CD8-positive, alpha-beta memory T cell (primary cell): ENCODE results near the gene LCA5L. TPM values are rescaled to one million over a fixed set of nuclear protein-coding genes. Genes with fewer than 3 reads are reported as not detected.

Source experiments
- CTCF ChIA-PET: fragments of 350-600 bp; sonication (Branson Sonifier 250); formaldehyde crosslinking; loops from one replicate; lab custom pipeline; 2021; ENCODE audit warnings: antibody characterized with exemption; lab: Charles Lee
- POLR2A ChIA-PET: fragments of 350-600 bp; sonication (Branson Sonifier 250); formaldehyde crosslinking; loops from one replicate; lab custom pipeline; 2021; ENCODE audit warnings: antibody characterized with exemption; lab: Charles Lee
- DNase-seq, 5 donors: peaks; one replicate each; pipeline versions ENCODE4 v3.0.0 to v3.0.0-alpha.2; 2020 to 2022; ENCODE audit warnings: mixed read lengths in 1 of 5
- H3K27ac ChIP-seq: one replicate; pipeline ENCODE4 v1.7.0; 2013; ENCODE audit warnings: low read depth, mild to moderate bottlenecking, low read length, moderate library complexity
- H3K27me3 ChIP-seq: 2 replicates; pipeline ENCODE4 v1.7.0; 2013; ENCODE audit warnings: low read length, mild to moderate bottlenecking; ENCODE audit not compliant: insufficient read depth, poor library complexity, severe bottlenecking
- H3K36me3 ChIP-seq: 2 replicates; pipeline ENCODE4 v1.7.0; 2013; ENCODE audit warnings: mild to moderate bottlenecking, low read length, moderate library complexity; ENCODE audit not compliant: insufficient read depth
- H3K4me1 ChIP-seq: 2 replicates; pipeline ENCODE4 v1.7.0; 2013; ENCODE audit warnings: mild to moderate bottlenecking, low read length, moderate library complexity; ENCODE audit not compliant: insufficient read depth
- H3K4me3 ChIP-seq: 2 replicates; pipeline ENCODE4 v1.7.0; 2013; ENCODE audit warnings: mild to moderate bottlenecking, low read length
- H3K9me3 ChIP-seq: 2 replicates; pipeline ENCODE4 v1.7.0; 2013; ENCODE audit warnings: mild to moderate bottlenecking, low read length
- H3K27ac Mint-ChIP-seq, 8 donors: one replicate each; pipeline ENCODE4 v1.8.0; 2020 to 2021; ENCODE audit warnings: mixed read lengths in 8 of 8, mild to moderate bottlenecking in 6 of 8, inconsistent platforms in 3 of 8, moderate library complexity in 3 of 8
- H3K27me3 Mint-ChIP-seq, 2 donors: one replicate each; pipeline ENCODE4 v1.8.0; 2020 to 2021; ENCODE audit warnings: mixed read lengths in 2 of 2, mild to moderate bottlenecking in 1 of 2, moderate library complexity in 1 of 2
- H3K36me3 Mint-ChIP-seq, 3 donors: one replicate each; pipeline ENCODE4 v1.8.0; 2020 to 2021; ENCODE audit warnings: mixed read lengths in 3 of 3, inconsistent platforms in 1 of 3, mild to moderate bottlenecking in 1 of 3
- H3K4me1 Mint-ChIP-seq, 3 donors: one replicate each; pipeline ENCODE4 v1.8.0; 2020 to 2021; ENCODE audit warnings: mixed read lengths in 3 of 3, inconsistent platforms in 1 of 3, mild to moderate bottlenecking in 1 of 3
- H3K4me3 Mint-ChIP-seq, 7 donors: one replicate each; pipeline ENCODE4 v1.8.0; 2020 to 2021; ENCODE audit warnings: mixed read lengths in 7 of 7, mild to moderate bottlenecking in 6 of 7, moderate library complexity in 4 of 7, inconsistent platforms in 2 of 7
- H3K9me3 Mint-ChIP-seq, 5 donors: one replicate each; pipeline ENCODE4 v1.8.0; 2020 to 2022; ENCODE audit warnings: mixed read lengths in 5 of 5, mild to moderate bottlenecking in 3 of 5, moderate library complexity in 2 of 5, inconsistent platforms in 1 of 5
- polyA plus RNA-seq: library from polyadenylated mRNA; unstranded; fragments of 300-500 nt; fragmentation: Illumina TruSeq; gene quantifications from one replicate; pipeline ENCODE4 v1.2.3, GENCODE V29; 2021
- total RNA-seq, 2 experiments: library from RNA; stranded (reverse); gene quantifications; one replicate each; pipeline ENCODE4 v1.2.3, GENCODE V29; 2021

The LCA5L gene
- total RNA-seq (under 1 TPM; 0.13 to 0.33 TPM), polyA plus RNA-seq (0.25 TPM)

DNA sequence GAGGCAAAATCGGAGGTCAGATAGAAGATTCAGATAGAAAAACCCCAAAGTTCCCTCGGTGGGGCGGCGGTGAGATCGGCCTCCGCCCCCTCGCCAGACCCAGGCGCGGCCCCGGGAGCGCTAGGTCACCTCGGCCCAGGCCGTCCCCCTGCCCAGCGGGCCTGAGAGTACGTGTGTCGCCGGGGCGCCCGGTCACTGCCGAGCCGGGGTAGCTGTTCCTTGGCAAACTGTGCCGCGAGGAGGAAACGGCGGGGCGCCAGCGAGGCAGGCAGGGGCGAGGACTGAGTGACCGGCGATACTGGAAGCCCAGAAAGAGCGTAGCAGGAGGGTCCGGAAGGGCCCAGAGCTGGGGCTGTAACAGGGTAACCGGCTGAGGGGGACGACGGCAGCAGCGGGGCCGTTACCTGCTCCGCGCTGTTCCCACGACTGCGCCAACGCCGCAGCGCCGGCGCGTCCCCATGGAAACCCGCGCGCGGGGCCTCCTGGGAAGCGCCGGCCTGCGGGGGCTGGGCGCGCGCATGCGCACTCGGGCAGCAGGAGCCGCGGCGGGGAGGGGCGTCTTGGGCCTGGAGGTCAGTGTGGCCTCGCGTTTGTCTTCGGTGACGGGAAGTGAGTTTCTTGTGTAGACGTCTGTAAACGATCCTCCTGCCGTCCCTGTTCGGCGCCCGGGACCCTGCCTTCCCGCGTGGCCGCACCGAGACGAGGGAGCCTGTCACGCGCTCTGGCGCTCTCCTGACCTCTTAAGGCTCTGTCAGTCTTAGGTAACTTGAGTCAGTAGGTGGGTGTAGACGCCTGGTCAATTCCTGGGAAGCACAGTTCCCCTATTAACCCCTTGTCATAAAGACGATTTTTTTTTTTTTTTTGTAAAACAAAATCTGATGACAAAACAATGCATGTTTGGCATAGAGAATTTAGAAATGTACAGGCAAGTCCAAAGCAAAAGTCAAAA is at the start of gene LCA5L:
Gene LCA5L (minus strand): TSS at position 458 of the 949 bp plus-strand sequence. CDS start 17,285 bp downstream, outside the sequence.
- Histone ChIP-seq H3K27me3 (no peaks in the 10 kb centered on the region), H3K36me3 (no peaks in the 10 kb centered on the region), H3K27ac (peak within 1 kb of the TSS; percentile 87), H3K4me1 (peaks cover 12% of the 10 kb centered on the region), H3K4me3 (peak within 1 kb of the TSS; percentile 79), H3K9me3 (no peaks in the 10 kb centered on the region)
- Mint-ChIP-seq H3K27ac (peak within 1 kb of the TSS; percentile 92 to 99 (median 94)), H3K36me3 (peaks cover 0 to 6% (median 0%) of the 10 kb centered on the region in 3 donors), H3K4me3 (peak within 1 kb of the TSS; percentile 90 to 97 (median 93)), H3K27me3 (peaks cover 16 to 28% of the 10 kb centered on the region in 2 donors), H3K4me1 (peaks cover 13 to 19% (median 19%) of the 10 kb centered on the region in 3 donors), H3K9me3 (no peaks in the 10 kb centered on the region)
- POLR2A ChIA-PET, result interaction anchor here (0.6 kb wide), 1 partner anchor 261 kb away, joined by 3 read pairs; no protein-coding TSS in a partner anchor
- peak; percentile 89 to 94 (median 89) for DNase-seq
- CTCF ChIA-PET, result interaction anchor here (1.0 kb wide), 1 partner anchor 33 kb away, joined by 3 read pairs; no protein-coding TSS in a partner anchor

DNA sequence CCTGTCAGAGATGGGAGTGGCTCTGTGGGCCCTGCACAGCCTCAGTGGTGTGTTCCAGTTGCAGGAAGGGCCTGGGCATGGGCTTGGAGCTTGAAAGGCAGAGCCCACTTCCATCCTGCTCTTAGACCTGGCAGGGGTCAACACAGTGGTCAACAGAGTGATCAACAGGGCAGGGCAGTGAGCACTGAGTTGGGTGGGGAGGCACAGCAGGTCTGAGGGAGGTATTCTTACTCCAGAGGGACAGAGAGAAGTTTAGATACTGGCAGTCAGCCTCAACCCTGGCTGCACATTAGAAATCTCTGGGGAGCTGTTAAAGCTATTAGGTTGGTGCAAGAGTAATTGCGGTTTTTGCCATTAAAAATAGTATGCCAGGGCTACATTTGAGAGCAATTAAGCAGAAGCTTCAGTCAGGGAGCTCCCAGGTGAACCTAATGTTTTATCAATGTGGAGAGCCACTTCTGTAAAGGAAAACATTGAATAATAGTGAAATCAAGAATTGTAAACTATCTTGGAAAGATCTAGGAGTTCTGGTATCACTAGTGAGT is 43.9 kb upstream of the LCA5L start:
- Mint-ChIP-seq H3K27me3 (peaks cover 3 to 5% of the 10 kb centered on the region in 2 donors), H3K9me3 (peaks cover 2 to 5% (median 4%) of the 10 kb centered on the region in 5 donors), H3K36me3 (peaks cover 1 to 5% (median 1%) of the 10 kb centered on the region in 3 donors), H3K4me1 (no peaks in the 10 kb centered on the region), H3K4me3 (no peak overlapping the region), H3K27ac (no peak overlapping the region)
- no peak overlapping the region for H3K4me3 ChIP-seq
- H3K4me1 ChIP-seq, result no peaks in the 10 kb centered on the region
- CTCF ChIA-PET, result no interaction called here
- H3K9me3 ChIP-seq, result no peaks in the 10 kb centered on the region
- H3K27ac ChIP-seq, result no peak overlapping the region
- no peak for DNase-seq
- H3K27me3 ChIP-seq, result no peaks in the 10 kb centered on the region
- POLR2A ChIA-PET, result no interaction called here
- H3K36me3 ChIP-seq, result no peaks in the 10 kb centered on the region

DNA sequence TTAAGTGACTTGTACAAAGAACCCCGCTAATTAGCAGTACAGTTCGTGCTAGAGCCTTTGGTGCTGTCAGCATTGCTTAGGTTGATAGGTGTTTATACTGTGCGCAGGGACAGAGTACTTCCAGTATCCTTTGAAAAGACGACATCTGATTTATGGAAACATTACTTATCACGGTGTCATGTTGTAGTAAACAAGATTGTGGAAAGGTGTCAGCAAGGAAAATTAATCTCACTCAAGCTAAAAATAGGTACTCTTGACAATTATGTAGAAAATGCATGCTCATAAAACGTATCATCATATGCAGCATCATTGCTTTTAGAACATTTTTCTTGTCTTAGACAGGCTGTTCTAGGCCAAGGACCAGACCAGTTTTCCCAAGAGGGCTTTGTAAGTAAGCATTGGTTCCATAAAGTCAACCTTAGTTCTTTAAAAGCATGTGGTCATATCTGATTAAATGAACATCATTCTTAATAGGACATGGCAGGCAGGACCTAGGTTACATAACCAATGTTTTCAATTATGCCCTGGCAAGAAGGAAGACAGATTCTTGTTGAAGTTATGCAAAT is 39.2 kb upstream of the LCA5L start:
- H3K36me3 ChIP-seq, result no peaks in the 10 kb centered on the region
- no peak overlapping the region for H3K27ac ChIP-seq
- CTCF ChIA-PET, result no interaction called here
- Mint-ChIP-seq H3K36me3 (peaks cover 0 to 2% (median 0%) of the 10 kb centered on the region in 3 donors), H3K27me3 (peaks cover 5% of the 10 kb centered on the region in 2 donors), H3K9me3 (no peaks in the 10 kb centered on the region), H3K27ac (no peak overlapping the region), H3K4me1 (no peaks in the 10 kb centered on the region), H3K4me3 (no peak overlapping the region)
- no peaks in the 10 kb centered on the region for H3K27me3 ChIP-seq
- POLR2A ChIA-PET, result no interaction called here
- no peaks in the 10 kb centered on the region for H3K9me3 ChIP-seq
- no peak for DNase-seq
- no peak overlapping the region for H3K4me3 ChIP-seq
- H3K4me1 ChIP-seq, result no peaks in the 10 kb centered on the region

DNA sequence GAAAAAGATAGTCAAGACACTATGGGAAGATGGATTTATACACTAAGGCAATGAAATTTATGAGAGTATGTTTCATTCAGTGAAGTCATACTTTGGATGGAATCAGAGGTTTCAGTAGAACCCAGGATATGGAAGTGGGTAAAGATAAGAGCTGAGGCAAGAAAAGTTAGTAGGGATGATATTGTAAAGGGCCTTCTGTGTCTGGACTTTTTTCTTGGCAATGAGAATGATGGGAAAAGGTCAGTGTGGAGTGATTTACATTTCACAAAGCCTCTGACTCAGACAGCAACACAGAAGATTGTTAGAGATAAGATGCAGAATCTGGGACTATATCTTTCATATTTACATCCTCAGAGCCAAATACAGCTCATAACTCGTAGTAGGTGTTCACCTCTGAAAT is 38.3 kb upstream of the LCA5L start:
- no peaks in the 10 kb centered on the region for H3K27me3 ChIP-seq
- ChIA-PET POLR2A (no interaction called here), CTCF (no interaction called here)
- H3K27ac ChIP-seq, result no peak overlapping the region
- H3K36me3 ChIP-seq, result no peaks in the 10 kb centered on the region
- Mint-ChIP-seq H3K4me3 (no peak overlapping the region), H3K27me3 (peaks cover 5 to 6% of the 10 kb centered on the region in 2 donors), H3K36me3 (peaks cover 0 to 2% (median 0%) of the 10 kb centered on the region in 3 donors), H3K27ac (no peak overlapping the region), H3K9me3 (no peaks in the 10 kb centered on the region), H3K4me1 (no peaks in the 10 kb centered on the region)
- H3K9me3 ChIP-seq, result no peaks in the 10 kb centered on the region
- H3K4me1 ChIP-seq, result no peaks in the 10 kb centered on the region
- DNase-seq, result no peak
- H3K4me3 ChIP-seq, result no peak overlapping the region

DNA sequence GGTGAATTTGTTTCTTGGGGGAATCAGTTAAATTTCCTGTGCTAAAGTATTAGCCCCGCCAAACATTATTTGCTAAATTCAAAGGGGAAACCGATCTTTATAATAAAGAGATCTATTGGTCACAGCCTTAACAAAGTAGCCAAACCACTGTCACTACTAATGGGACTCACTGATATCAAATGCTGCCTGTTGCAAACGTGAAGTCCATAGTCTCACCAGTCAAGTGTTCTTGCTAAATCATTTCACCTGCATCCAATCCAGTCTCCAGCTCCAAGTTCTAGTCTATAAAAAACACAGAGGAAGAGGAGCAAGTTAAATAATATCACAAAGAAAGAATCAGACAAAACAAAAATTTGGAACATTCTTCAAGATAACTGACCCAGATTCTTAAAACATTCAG is 36.3 kb upstream of the LCA5L start:
- ChIA-PET CTCF (no interaction called here), POLR2A (no interaction called here)
- Mint-ChIP-seq H3K27me3 (peaks cover 4 to 5% of the 10 kb centered on the region in 2 donors), H3K4me1 (no peaks in the 10 kb centered on the region), H3K9me3 (no peaks in the 10 kb centered on the region), H3K4me3 (no peak overlapping the region), H3K27ac (peak overlapping the region in 1 of 8 donors; percentile 32), H3K36me3 (peaks cover 0 to 2% (median 0%) of the 10 kb centered on the region in 3 donors)
- H3K27ac ChIP-seq, result no peak overlapping the region
- H3K4me3 ChIP-seq, result no peak overlapping the region
- no peaks in the 10 kb centered on the region for H3K4me1 ChIP-seq
- H3K9me3 ChIP-seq, result no peaks in the 10 kb centered on the region
- H3K27me3 ChIP-seq, result no peaks in the 10 kb centered on the region
- H3K36me3 ChIP-seq, result no peaks in the 10 kb centered on the region
- no peak for DNase-seq

DNA sequence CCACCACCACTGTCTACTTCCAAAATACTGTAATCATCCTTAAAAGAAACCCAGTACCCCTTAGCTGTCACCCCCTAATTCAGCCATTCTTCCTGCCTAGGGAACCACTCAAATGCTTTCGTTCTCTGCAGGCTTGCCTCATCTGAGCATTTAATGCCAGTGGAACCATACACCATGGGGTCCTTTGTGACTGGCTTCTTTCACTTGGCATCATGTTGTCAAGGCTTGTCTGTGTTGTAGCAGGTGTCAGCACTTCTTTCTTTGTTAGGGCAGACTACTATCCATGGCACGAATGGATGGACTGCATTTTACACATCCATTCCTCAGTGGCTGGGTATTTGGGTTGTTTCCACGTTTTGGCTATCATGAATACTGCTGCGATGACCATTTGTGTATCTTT is 34.7 kb upstream of the LCA5L start:
- ChIA-PET POLR2A (no interaction called here), CTCF (no interaction called here)
- H3K27me3 ChIP-seq, result no peaks in the 10 kb centered on the region
- Mint-ChIP-seq H3K36me3 (peaks cover 0 to 2% (median 0%) of the 10 kb centered on the region in 3 donors), H3K27me3 (peaks cover 4 to 5% of the 10 kb centered on the region in 2 donors), H3K27ac (no peak overlapping the region), H3K9me3 (no peaks in the 10 kb centered on the region), H3K4me3 (no peak overlapping the region), H3K4me1 (no peaks in the 10 kb centered on the region)
- no peaks in the 10 kb centered on the region for H3K4me1 ChIP-seq
- no peak for DNase-seq
- H3K4me3 ChIP-seq, result no peak overlapping the region
- no peak overlapping the region for H3K27ac ChIP-seq
- no peaks in the 10 kb centered on the region for H3K9me3 ChIP-seq
- no peaks in the 10 kb centered on the region for H3K36me3 ChIP-seq

DNA sequence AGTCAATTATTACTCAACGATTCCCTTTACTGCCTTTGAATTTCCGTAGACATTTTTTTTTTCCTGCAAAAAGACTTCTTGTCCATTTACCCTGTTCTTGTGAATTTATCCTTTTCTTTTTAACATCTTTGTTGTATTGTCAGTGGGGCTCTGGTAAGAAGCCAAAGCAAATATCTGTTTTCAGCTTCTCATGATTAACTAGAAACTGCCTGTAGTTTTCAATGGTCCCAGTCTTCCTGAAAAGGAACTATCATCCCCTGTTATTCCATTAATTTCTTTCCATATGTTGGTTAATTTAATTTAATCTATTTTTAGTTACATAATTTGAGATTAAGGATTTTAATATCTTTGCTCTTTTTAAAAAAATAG is 34.2 kb upstream of the LCA5L start:
- Histone ChIP-seq H3K4me3 (no peak overlapping the region), H3K4me1 (no peaks in the 10 kb centered on the region), H3K36me3 (no peaks in the 10 kb centered on the region), H3K27ac (no peak overlapping the region), H3K27me3 (no peaks in the 10 kb centered on the region), H3K9me3 (no peaks in the 10 kb centered on the region)
- no peak for DNase-seq
- no peaks in the 10 kb centered on the region for H3K9me3 Mint-ChIP-seq
- H3K27me3 Mint-ChIP-seq, result peaks cover 4 to 5% of the 10 kb centered on the region in 2 donors
- no peaks in the 10 kb centered on the region for H3K4me1 Mint-ChIP-seq
- ChIA-PET POLR2A (no interaction called here), CTCF (no interaction called here)
- no peak overlapping the region for H3K4me3 Mint-ChIP-seq
- H3K27ac Mint-ChIP-seq, result no peak overlapping the region
- peaks cover 0 to 2% (median 0%) of the 10 kb centered on the region in 3 donors for H3K36me3 Mint-ChIP-seq
